CD4-positive, alpha-beta T cell treated with Interleukin-10 for 1 hour (primary cell): Measurements from ENCODE around the gene NAA50.

Experiments
- DNase-seq: peaks from one replicate; pipeline ENCODE4 v3.0.0-alpha.2; 2020

Gene NAA50

DNA sequence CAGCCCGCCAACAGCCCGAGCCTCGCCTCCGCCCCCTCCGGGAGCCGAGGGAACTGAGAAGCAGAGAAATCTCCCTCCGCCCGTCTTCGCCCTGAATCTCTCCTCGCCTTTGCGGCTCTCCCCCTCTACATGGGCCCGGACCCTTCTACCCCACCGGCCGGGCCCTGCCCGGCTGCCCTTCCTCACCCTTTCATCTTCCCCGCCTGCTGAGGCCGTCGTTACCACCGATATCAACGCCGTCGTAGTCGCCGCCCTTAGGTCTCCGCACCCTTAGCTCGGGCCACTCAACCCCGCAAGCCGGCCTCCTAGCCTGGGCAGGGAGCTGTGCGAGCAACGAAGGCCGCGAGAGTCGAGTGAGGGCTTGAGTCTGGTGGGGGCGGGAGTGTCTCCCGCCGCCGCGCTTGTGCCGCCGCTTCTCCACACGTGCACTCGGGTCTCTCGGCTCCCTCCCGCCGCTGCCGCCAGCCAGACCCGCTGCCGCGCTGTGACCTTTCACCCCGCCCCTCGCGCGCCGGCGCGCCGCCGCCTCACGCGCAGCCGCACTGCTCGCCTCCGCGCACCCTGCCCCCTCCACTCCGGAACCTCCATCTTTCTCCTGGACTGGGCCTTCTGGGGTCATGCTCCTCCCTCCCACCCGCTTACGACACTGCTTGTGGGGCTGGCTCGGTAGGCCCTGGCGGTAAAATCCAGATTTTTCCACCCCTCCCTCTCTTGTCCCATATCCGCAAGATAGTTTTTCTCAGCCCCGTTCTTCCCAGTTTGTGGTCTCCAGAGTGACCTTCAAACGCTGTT is at the start of gene NAA50:
Gene NAA50, minus strand, starts transcription at position 494 of the 792 bp plus-strand sequence. Its CDS starts 300 bp downstream, at position 194.
- DNase-seq = peak; percentile 96

DNA sequence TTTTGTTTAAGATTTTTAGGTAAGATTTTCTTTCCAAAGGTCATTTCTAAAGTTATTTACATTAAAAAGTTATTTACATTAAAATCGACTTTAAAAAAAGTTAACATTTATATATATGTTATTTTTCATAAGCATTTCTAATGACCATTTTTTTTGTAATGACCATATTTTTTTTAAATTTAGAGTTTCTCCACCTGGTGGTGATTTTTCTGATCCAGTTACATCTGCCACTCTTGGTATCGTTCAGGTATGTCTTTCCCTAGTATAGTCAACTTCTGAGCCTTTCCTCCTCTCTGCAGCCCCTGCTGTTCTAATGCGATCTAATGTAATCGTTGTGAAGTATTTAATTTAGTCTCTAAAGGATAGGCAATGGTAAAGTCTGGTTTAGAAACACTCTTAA is 49.6 kb upstream of the NAA50 start:
- DNase-seq = no peak

GRCh38 chr3:113794526-113794925 is 48.5 kb upstream of the NAA50 start:
- DNase-seq = no peak

DNA sequence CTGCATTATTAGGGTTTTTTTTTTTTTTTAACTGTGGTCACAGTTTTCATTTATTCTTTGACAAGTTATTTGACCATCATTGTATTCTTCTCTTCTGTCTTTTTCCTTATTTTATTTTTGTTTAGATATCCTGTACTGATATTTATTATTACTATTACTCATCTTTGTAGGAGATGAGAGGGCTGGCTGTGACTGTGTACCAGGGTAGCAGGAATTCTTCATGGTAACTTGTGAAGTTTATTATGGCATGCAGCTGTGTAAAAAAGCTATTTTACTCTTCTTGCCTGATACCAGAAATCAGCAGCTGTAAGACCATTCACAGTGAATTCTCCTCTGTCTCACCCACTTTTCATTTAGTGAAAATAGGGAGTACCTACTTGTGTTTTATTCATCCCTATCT is 45.3 kb upstream of the NAA50 start:
- no peak for DNase-seq

- DNase-seq = no peak
Observed at GRCh38 chr3:113783980-113784379, 37.9 kb upstream of the NAA50 start.

DNA sequence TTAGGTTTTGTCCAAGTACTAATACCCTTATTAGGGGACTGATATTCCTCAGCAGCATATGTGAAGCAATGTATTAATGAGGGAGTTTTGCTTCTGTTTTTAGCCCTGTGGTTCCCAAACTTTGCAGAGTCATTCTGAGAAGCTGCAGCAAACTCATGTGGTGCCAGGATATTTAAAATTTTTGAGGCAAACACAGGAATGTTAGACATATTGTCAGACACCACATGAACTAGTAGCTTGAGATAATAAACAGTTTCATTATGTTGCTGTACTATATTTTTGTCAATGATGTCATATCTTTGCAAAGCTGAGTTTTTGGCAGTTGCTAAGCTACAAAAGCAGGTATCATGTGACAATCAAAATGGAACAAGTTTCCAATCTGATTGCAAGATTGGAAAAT is 37.4 kb upstream of the NAA50 start:
- DNase-seq = no peak

GRCh38 chr3:113776564-113776963 is 30.5 kb upstream of the NAA50 start:
- no peak for DNase-seq

DNA sequence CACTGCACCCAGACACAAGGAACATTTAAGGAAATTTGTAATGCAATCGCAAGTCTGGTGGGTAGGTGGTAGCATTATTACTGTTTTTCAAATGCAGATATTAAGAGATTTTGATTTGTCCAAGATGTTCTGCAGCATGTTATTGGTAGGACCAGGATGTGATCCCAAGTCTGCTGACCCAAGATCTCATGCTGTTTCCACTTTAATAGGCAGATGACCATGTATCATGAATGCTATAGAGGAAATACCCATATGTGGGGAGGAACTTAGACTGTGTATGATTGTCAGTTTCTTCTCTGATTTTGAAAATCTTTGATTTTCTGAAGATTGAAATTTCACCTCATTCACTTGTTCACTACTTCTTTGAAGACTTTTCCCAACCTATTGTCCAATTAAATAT is 29.5 kb upstream of the NAA50 start:
- no peak for DNase-seq

- no peak for DNase-seq
Observed at GRCh38 chr3:113773381-113773780, 27.3 kb upstream of the NAA50 start.

DNA sequence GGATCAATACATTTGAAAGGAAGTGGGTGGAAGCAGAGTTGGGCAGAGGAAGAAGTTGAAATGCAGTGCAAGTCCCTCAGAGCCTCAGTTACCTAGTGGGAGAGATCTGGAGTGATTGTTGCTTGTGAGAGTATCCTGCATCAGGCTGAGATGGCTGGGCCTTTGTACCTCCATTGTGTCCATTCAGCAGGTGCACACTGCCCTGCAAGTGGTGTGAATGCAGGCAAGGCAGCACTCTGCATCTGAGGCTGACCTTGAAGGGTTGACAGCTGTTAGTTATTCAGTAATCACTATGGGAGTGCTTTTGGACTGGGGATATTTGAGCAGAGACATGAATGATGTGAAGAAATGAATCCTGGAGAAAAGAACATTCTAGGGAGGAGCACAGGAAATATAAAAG is 25.9 kb upstream of the NAA50 start:
- no peak for DNase-seq

- DNase-seq = no peak
Observed at GRCh38 chr3:113769551-113769950, 23.5 kb upstream of the NAA50 start.

GRCh38 chr3:113764698-113765097 is 18.6 kb upstream of the NAA50 start:
- no peak for DNase-seq

DNA sequence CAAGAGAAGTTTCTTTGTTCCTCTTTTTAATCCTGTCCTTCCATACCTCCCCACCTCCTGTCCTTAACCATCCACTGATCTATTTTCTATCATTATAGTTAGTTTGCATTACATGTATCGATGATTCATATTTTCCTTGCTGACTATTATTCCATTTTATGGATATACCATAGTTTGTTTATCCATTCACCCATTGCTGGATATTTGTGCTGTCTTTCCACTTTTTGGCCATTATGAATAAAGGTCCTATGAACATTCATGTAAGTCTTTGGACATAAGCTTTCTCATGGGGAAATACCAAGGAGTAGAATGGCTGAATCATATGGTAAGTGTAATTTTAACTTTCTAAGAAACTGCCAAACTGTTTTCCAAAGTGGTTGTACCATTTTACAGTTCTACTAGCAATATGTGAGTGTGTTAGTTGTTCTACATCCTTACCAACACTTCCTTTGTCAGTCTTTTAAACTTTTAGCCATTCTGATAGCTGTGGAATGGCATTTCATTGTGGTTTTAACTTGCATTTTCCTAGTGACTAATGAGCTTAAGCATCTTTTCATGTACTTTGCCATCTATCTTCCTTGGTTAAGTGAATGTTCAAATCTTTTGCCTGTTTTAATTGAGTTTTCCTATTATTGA is 12.5 kb upstream of the NAA50 start:
- DNase-seq = no peak

GRCh38 chr3:113754494-113755159 is 8.6 kb upstream of the NAA50 start:
- DNase-seq = no peak

DNA sequence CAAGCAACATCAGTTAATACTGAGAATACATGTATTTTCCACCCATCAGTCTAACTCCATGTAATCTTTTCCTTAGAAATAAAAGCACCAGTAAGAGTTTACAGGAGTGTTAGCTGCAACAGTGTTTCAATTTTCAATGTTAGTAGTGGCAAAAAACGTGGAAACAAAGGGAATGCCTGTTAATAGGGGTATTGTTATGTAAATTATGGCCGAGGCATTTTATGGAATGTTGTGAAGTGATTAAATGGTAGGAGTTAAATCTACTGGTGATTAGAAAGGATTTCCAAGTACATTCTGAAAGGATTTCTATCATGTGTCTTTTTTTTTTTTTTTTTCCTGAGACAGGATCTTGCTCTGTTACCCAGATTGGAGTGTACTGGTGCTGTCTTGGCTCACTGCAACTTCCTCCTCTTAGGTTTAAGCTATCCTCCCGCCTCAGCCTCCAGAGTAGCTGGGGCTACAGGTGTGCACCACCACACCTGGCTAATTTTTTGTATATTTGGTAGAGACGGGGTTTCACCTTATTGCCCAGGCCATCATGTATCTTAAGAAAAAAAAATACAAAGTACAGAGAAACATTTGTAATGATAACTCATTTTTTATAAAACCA is 7.4 kb upstream of the NAA50 start:
- DNase-seq = no peak

DNA sequence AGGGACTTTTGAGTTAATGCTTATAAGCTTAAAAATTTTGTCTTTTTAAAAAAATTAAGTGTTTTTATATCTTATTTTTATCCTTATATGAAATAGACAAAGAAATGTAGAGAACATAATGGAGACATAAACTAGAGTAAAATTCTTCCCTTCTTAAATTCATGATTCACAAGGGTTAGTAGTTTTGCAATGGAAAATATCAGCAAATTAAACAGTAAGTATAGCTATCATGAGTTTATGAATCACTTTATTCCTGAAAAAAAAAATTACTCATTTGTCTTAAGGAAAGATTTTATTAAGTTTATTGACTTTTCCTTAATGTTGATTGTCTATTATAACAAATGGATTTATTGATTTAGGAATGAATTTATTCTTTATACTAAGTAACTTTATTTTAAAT is 5.1 kb upstream of the NAA50 start:
- DNase-seq = no peak

- peak; percentile 25 for DNase-seq
Observed at GRCh38 chr3:113747283-113748046, 1.4 kb upstream of the NAA50 start.

GRCh38 chr3:113746548-113747282 is 666 bp upstream of the NAA50 start, which contains the start of gene ATP6V1A:
TSS of gene ATP6V1A (plus strand) at chr3:113747035. CDS start at chr3:113778754, 31,719 bp downstream.
- peak; percentile 90 for DNase-seq

- DNase-seq = peak; percentile 89
Observed at GRCh38 chr3:113744941-113745755, 901 bp downstream of the NAA50 start.

GRCh38 chr3:113743006-113743630 is 2.9 kb downstream of the NAA50 start:
- DNase-seq = peak; percentile 47

DNA sequence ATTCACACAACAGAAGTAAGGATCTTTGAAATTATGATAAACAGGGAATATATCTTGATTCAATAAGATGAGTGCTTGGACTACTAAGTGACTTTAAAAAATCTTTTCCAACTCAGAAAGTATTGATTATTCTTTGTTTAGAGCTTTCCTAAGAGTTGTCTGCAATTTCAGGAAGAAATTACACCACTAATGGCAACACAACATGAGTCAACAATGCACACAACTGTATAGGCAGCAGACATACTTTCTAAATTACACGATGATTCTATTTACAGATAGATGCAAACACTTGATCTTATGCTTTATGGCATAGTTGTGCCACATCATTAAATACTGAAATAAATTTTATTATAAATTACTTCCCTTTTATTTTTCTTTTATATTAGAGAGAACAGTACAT is 4.4 kb downstream of the NAA50 start:
- DNase-seq = no peak
